DOHH2 (cell line): ENCODE measurements around the gene SFXN1.

Source experiments
- CTCF ChIP-seq: fragments of 200-600 bp; sonication (generic); IDR thresholded peaks from one replicate; pipeline ENCODE4 v1.5.1; 2014; ENCODE audit warnings: antibody characterized with exemption, mild to moderate bottlenecking, low read depth, low read length; ENCODE audit not compliant: poor library complexity, severe bottlenecking
- EZH2phosphoT487 ChIP-seq: fragments of 200-600 bp; sonication (generic); IDR thresholded peaks from 2 replicates; pipeline ENCODE4 v1.6.1; 2017; ENCODE audit warnings: borderline replicate concordance, mild to moderate bottlenecking, antibody characterized with exemption, low read length, moderate library complexity, mixed read lengths

GRCh38 chr5:175572886-175573285 lies 94.5 kb downstream of the SFXN1 start:
- no peak for TF ChIP-seq EZH2phosphoT487
- TF ChIP-seq CTCF = no peak
